ENCODE results near the gene ECI1. TPM values are rescaled to one million over a fixed set of nuclear protein-coding genes. Genes with fewer than 3 reads are reported as not detected.
A peak's percentile ranks its signal among the peaks of the same experiment; 100 is the strongest.
"Not testable (repeated sequence)": the region's sequence is repeated elsewhere in the genome, so short reads cannot be mapped to it uniquely, and the experiment has no call there.

Gene ECI1
- total RNA-seq, 1 donor from 2014 or later: 32.3 TPM

DNA sequence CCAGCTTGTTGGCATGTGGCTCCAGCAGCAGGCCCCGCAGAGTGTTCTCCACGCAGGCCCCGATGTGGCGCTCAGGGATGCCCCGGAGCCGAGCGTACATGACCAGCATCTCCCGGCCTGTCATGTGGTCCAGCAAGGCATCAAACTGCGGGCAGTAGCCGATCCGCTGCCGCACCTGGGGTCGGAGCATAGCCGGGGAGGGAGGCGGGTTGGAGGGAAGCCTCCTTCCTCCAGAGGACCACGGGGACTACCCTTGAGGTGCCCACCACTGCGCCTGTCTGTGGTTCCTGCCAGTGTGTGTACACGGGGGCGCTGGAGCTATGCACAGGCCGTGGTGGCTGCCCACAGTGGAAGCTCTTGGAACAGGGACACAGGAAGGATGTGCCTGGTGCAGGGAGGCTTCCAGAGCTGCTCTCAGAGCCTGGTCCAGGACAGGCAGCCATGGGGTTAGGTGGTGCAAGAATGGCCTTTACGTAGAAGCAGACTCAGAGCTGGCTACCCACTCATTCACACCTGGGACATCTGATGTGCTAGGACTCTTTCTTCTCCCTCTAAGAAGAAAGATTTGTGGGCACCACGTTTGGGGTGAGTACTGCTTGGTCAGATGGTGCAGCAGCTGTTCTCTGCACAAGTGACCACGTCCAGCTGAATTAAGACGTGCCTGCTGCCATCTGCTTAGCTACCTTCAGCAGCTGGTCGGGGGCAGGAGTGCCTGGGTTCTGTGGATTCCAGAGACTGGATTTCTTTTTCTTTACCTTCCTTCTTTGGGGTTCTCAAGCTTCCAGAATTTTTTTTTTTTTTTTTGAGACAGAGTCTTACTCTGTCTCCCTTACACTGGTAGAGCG is 27.8 kb upstream of the ECI1 start:
- no peak for DNase-seq

DNA sequence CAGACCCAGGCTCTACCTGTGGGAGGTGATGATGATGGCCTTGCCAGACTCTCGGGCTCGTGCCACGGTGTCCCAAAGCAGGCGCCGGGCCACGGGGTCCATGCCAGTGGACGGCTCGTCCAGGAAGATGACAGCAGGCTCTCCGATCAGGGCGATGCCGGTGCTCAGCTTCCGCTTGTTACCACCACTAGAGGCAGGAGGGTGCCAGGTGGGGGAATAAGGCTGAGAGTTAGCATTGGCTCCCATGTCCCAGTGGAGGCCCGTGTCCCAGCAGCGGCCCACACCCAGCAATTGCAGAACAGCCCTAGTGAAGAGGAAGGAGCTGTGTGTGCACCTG is 26.9 kb upstream of the ECI1 start:
- DNase-seq: no peak

DNA sequence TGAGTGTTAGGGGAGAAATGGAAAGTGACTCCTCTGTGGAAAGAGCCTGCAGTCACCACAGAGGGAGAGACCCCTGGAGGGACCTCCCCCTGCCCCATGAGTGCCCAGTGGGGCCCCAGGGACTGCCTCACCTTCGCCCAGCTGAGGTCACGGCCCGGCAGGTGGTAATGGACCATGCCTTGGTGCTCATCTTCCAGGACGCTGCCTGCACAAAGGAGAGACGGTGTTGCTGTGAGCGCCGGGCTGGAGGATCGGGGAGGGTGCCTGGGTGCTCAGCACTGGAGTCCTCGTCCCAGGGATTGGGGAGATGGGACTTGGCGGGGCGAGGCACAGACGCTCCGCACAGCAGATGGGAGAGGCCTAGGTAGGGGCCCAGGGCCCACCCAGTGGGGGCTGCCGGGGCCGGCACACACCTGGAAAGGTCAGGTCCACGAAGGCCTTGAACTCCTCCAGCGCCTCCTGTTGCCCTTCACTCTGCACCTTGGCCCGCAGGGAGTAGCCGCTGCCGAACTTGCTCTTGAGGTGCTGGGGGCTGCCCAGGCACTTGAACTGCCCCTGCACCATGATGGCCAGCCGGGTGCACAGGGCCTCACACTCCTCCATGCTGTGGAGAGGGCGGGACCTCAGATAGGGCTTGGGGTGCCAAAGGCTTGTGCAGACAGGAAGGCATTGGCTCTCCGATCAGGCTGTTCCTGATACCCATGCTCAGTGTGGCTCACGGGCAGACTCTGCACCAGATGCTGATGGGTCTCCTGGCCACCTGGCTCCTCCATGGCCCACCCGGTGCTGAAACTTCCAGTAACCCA is 26.3 kb upstream of the ECI1 start:
- no peak for DNase-seq

DNA sequence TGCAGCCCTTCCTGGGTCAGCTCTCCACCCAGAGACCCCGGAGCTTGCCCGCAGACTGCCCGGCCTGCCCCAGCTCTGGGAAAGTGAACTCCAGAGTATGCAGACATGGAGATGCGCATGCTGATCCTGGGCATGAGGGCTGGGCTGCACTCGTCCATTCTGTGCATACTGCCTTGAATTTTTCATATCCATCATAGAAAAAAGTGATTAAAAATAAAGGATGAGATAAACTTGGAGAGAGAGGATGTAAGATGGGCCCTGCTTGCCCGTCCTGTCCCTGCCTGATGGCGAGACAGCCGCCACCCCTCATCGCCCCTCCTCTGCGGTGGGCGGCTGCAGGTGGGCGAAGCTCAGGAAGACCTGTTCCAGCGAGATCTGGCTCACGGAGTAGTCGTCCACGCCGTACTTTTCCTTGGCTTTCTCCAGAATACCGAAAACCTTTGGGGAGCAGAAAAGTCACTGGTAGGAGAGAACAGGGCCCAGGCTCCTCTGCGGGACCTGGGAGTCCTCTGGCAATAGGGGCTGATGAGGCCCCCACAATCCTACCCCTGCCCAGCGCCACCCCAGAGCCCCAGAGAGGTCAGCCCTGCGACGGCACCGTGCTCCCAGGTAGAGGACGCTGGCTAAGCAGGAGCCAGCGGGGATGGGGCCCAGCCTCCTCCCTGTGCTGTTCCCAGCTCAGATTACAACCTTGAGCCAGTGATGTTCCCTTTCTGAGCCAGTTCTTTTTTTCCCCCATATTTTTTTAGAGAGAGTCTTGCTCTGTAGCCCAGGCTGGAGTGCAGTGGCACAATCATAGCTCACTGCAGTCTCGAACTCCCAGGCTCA is 25.2 kb upstream of the ECI1 start:
- no peak for DNase-seq

DNA sequence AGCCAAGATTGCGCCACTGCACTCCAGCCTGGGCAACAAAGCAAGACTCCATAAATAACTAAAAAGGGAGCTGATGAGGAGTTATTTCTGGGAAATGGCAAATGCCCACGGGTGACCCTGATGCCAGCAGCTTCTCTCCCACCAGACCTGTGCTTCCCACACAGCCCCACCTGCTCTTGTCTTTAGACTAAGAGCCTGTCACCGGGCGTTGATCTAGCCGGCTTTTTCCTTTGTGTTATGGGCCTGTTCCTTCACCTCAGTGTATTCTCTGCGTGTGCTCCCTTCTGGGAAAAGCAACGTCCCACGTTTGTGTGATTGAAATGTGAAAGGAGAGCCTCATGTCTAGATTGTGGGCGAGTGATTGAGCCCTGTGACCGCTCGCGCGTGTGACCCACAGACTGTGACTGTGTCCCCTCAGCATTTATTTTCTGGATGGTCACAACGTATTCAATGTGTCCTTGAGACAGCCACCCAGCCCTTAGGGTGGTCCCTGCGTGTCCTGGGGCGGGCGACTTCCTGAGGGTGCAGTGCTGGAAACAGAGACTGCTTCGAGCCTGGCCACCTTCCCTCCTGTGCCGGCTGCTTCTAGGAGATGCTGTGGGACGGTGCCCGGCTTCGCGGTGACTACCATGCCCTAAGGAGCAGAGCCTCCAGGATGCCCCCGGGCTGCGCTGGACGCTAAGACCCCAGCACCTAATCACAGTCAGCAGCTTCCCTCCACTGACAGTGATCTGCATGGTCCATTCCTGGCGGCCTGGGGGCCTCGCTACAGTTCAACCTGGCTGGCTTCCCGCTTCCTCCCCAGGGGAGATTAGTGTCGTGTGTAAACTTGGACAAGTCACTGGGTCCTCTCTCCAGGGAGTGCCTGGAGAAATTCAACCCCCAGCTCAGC is 24.3 kb upstream of the ECI1 start:
- DNase-seq: no peak

DNA sequence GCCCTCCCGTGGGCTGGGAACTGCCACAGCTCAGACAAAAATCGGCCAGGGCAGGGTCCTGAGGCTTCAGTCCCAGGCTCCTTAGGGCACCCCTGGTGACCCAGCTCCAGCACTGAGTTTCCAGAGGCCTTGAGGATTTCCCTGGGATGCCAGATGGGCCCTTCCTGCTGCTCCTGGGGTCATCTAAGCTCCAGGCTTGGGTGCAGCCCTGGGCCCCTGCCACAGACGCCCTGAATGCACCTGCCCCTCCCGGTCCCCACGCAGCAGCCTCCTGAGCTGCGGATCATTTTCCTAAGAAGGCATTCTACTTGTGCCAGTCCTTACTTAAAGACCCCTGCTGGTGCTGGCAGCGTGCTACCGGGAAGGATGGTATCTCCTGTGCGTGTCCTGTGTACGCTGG is 22.5 kb upstream of the ECI1 start:
- no peak for DNase-seq

DNA sequence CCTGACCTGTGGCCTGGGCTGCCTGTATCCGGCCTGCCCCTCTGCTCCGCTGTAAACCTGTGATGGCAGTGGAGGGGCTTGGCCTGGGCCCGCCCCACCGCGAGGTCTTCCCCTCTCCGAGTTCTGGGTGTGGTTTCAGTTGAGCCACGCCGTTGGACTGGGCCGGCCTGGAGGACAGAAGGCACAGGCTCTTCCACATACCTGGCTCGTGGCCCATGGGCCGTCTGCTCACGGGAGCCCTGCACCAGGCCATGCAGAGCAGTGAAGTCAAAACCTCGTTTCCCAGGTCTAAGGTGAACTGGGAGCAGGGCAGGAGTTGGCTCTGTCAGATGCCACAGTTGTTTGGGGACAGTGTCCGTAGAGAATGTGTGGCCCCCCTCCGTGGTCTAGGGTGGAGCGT is 22.1 kb upstream of the ECI1 start:
- no peak for DNase-seq

DNA sequence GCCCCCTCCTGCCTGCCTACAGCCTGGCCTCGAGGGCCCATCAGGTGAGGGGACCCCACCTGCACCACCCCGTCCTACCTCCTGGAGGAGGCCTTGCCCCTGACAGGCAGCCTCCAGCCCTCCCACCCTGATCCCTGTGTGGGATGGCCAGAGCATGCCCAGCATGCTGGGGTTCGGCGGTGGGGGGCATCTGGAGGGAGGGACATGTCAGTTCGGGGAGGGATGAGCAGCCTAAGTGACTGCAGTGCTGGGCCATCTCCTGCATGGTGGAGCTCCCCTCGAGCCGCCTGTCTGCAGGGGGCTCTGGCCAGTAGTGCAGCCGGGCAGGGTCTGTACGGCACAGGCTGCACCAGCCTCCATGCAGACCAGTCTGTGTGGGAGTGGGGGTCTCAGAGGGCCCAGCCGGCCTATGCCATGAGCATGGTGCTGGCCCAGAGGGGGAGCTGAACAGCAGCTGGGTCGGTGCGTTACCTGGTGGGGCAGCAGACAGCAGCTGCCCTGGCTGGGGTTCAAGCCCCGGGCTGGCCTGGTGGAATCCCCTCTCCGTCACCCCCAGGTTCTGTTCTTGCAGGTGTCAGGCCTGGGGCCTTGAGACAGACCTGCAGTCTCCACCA is 20.6 kb upstream of the ECI1 start:
- DNase-seq: no peak

DNA sequence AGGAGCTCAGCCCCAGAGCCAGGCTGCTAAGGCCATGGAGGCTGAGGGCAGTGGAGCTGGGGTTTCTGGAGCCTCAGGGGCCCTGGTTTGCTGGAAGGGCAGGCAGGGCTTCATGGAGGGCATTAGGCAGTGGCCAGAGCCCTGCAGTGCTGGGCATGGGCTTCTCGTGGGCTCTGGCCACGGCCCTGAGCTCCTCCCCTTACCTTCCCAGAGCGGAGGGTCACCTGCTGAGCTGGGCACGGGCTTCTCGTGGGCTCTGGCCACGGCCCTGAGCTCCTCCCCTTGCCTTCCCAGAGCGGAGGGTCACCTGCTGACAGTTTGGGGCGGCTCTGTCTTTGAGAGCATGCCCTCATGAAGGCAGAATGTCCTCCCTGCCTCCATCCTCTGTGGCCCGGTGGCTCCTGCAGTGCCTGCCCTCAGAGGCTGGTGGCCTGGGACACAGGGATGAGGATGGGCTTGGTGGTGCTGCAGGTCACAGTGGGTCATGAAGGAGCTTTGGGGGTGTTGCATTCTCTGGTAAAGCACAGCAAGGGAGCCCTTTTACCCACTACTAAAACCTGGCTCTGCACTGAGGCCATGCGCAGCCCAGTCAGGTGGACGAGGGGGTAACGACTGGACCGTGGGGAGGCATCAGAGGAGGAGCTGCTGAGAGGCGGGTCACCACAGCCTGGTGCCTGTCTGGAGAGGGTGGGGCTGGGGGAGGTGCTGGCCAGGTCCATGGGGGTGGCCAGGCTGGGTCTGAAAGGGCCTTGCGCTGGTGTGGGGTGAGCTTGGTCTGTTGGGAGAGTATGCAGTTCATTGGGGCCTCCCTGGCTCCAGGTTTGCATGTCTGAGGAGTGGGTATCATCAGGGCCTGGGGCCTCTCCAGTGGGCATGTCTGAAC is 19.4 kb upstream of the ECI1 start:
- no peak for DNase-seq

DNA sequence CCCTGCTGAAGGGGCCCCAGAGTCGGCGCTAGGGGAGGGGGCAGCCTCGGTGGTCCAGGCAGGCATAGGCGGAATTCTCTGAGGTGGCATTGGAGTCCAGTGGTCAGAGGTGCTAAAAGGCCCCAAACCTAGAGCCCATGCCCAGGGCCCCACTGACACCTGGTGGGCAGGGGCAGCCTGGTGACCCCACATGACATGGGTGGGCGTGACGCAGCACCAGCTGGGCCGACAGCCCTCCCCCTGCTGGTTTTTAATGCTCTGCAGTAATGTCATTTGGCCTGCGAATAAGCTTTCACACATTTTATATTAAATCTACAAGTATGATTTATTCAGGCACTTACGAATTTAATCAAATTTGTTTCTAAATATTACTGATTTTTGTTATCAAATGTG is 18.7 kb upstream of the ECI1 start:
- no peak for DNase-seq

DNA sequence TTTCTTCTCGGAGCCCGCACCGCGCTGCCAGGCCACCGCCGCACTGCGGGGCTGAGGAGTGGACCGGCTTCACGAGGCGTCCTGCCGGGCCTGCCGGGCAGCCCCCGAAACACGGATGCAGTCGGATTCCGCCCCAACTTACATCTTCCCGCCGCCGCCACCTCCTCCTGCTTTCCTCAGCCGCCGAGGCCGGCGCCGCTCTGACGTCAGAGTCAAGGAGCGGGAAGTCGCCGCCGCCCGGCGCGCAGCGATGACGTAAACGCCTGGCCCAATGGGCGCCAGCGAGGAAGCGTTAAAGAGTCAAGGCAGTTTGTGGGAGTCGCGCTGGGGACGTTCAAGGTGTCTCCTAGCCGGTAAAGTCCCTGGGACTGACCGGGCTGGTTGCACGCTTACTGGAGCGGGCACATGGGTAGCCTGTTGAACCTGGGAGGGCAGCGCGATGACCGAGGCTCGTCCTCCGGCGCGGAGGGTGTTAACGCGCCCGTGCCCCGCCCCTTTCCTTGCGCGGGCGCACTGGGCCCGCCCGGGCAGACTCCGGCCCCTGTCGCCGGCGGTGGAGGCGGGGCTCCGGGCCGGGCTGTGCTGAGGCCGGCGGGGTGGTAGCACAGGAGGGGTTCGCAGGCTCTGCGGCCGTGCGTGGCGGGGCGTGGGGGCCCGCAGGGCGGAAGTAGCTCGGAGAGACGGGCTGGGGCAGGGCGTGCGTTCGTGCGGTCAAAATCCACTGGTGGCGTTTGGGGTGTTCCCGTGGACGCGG is 16.7 kb upstream of the ECI1 start, which contains the start of gene RNPS1:
Gene RNPS1, minus strand, starts transcription at position 214 of the 754 bp plus-strand sequence. CDS start 3,483 bp downstream, outside the sequence.
- peak; percentile 98 for DNase-seq

DNA sequence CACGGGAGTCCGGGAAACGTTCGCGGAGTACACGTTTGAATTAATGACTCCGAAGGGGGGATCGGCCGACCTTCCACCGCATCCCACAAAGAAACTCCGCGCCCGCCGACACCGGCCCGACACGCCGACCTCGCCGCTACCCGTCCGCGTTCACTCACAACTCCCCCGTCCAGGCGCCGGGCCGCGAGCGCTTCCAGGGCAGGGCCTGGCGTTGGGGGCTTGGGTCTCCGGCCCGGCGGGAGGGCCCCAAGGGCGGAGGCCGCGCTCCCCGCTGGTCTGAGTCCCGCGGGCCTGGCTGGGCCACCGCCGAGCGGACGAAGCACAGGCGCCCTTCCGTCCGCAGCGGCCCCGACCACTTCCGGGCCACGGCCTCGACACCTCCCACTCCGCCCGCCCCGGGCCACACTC is 16.1 kb upstream of the ECI1 start:
- DNase-seq: not testable (repeated sequence)

DNA sequence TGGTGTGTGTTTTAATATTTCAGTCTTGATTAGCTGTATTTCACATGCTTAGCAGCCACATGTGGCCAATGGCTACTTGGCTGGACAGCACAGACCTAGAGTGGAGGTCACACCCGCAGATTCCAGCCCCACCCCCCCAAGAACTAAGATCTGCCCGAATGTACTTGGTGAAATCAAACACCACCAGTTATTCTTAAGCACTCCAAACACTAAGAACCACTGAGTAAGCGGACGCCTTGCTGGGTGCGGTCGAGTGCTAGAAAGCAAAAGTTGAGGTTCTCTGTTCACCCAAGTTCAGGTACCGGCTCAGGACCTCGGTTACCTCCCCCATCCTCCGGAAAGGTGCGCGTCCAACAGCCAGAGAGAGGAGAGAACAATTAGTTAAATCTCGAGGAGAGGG is 15.5 kb upstream of the ECI1 start:
- peak; percentile 36 for DNase-seq

DNA sequence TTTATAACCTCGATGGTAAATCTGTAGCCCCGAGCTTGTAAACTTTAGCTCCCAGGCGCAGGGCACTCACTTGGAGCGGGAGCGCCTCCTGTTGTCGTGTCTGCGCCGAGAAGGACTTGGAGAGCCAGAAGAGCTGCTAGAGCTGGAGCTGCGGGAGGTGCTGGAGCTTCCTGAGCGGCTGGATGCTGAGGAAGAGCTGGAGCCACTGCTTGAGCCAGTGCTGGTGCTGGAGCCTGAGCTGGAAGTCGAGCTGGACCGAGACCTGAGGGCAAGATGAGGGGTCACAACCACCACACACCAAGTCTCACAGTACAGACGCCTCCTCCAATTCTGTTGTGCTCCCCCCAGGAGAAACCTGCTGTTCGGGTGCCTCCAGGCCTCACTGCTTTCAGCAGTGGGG is 11.6 kb upstream of the ECI1 start:
- not testable (repeated sequence) for DNase-seq

DNA sequence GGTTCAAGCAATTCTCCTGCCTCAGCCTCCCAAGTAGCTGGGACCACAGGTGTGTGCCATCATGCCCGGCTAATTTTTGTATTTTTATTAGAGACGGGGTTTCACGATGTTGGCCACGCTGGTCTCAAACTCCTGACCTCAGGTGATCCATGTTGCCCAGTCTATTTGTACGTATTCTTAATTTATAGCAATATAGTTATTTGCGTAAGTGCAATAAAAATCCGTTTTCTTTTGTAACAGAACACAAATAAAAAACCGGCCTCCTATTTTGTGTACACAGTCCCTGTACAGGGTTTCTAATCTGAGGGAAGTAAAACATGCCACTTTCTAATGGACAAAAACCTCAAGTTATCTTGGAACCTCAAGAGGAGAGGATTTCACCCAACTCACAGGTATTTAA is 8.9 kb upstream of the ECI1 start:
- DNase-seq: no peak

DNA sequence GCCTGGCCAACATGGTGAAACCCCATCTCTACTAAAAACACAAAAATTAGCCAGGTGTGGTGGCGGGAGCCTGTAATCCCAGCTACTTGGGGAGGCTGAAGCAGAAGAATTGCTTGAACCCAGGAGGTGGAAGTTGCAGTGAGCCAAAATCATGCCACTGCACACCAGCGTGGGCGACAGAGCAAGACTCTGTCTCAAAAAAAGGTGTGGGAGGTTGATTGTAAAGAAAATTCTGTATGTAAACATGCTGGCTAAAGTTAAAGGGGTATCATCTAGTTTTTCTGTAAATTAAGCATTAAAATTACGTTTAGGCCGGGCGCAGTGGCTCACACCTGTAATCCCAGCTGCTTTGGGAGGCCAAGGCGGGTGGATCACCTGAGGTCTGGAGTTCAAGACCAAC is 7.1 kb upstream of the ECI1 start:
- not testable (repeated sequence) for DNase-seq

DNA sequence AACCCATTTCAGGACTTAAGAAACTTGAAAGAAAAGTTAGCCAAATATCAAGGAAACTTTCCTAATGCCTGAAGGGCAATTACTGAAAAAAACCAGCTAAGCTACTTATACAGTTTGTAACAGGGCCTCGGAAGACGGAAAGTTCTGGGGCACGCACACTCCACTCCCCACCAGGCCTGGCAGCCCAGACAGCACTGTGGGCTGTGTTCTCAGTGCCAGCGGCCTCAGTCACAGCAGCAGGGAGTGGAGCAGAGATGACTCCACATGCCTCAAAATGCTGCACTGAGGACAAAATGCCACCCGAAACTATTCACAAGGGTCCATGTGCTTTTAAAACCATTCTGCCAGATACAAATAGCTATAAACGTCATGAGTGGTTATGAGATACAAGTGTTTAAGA is 6.3 kb upstream of the ECI1 start:
- no peak for DNase-seq

DNA sequence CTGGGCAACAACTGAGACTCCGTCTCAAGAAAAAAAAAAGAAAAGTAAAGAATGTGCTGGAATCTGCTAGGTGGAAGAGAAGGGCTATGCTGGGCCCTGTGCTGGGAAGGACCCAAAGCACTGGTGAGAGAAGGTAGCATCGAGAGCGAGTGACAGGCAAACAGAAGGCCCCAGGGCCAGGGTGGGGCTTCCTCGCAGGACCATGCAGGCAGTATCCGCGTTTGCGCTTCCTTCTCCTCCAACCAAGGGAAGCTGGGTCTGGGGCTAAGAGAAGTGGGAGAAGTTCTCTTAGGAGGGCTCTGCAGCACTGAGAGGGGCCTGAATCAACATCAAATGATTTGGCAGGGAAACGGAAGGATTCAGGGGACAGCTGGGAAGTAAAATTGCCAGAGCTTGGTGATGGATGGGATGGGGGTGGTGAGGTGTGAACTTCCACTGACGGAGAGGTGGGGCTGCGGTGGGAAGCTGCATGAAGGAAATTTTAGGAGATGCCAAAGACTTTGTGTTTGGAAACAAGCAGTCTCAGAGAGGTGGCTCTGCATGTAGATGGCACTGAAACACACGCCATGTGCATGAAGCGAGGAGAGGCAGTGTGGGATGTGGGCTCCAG is 5.2 kb upstream of the ECI1 start:
- DNase-seq: no peak

DNA sequence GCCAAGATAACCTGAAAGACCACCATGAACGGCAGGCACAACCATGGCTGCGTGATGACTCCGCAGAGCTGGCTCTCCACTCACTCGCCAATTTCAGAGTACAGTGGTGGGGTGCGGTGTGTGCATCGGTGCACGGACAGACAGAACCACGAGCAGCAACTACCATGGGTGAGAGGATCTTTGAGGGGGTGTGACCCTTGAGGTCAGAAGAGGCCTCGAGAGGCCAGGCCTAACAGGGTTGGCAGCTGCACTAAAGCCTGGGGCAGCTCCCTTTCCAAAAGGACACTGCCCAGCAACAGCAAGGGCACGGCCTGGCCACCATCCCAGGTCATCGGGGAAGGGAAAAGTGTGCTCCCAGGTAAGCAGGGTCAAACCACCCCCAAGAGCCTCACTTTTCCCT is 1.9 kb upstream of the ECI1 start:
- no peak for DNase-seq

Data from dermis blood vessel endothelial cell (primary cell).